NK-92 (cell line): ENCODE measurements around the gene AGBL4.
"Not testable (repeated sequence)": the region's sequence is repeated elsewhere in the genome, so short reads cannot be mapped to it uniquely, and the experiment has no call there.

Source experiments
- DNase-seq: peaks from one replicate; lab custom pipeline; 2025; ENCODE audit not compliant: unreplicated experiment; lab: John Stamatoyannopoulos, UW

AGBL4 gene

DNA sequence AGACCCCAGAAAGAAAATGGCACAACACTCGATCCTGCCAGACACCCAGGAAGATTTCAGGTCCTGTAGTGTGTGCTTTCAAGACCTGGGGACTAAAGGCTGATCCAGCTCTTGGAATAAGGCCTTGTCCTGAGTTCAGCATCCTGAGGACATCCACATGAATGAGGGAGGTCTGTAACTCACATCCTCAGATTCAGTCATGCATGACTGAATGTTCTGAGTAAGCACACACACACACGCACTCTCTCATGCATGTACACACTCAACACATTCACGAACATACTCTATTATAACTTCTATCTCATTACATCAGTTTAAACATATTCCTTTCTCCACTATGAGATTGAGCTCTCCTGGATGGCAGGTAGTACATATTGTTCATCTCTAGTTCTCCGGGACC lies 973.7 kb downstream of the AGBL4 start:
- no peak for DNase-seq

DNA sequence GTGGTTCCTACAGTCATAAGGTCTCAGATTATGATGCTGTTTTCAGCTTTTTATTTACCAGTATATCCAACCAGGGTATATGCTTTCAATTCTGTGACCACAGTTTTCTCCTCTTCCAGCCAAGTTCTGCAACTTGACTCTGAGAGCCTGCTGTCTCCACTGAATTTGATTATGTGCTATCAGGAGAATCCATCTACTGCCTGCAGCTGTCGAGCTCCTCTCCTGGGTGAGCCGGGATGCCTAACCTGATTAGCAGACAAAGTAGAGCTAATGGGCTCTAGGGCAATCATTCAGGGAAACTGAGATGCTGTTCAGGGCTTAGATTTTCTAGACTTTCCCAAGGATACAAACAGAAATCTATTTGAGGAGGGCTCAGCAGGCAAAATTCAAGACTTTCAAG lies 975.6 kb downstream of the AGBL4 start:
- no peak for DNase-seq

DNA sequence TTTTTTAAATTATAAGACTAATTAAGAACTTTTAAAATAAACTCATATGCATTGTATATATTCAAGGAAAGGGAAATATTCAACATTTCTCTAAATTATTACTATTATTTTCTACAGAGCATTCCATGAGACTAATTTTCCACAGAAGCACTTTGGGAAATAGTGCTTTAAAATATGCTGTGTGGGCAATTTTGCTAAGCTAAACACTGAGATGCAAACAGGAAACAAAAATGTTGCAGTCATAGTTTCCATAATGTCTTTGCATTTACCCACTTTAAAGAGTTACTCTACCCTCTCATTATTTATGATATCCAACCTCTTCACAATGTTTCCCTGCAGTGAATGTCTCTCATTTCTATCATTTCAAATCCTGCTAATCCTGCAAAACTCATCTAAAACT lies 977.4 kb downstream of the AGBL4 start:
- DNase-seq, result no peak

DNA sequence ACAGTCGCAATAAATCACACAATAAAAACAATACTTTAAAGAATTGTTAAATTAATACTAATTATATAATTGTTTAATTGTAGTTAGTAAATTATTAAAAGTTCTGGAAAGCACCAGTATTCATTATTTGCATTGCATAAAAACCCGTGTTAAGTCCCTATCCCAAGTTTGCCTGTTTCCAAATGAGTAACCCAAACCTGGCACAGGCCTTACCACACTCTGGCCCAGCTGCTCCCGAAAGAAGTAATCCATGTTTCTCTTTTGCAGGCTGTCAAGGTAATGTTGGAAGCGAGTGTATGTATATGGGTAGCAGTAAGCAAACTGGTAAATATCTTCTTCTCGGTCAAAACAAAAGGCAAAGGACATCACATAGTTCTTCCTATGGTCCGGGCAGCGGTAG lies 978.4 kb downstream of the AGBL4 start:
- DNase-seq, result no peak

DNA sequence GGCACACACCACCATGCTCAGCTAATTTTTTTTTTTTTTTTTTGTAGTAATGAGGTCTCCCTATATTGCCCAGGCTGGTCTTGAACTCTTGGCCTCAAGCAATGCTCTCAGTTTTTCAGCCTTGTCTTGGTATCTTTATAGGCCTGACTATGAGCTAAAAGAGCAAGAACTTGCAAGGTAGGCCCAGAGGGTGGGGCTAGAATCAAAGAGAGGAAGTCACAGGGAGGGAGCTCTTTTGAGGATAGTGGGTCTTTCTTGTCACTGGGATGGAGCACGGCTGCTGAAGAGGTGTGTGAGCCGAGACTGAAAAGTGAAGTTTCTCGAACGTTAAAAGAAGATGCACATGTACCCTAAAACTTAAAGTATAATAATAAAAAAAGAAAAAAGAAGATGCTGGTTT lies 987.1 kb downstream of the AGBL4 start:
- DNase-seq, result no peak

DNA sequence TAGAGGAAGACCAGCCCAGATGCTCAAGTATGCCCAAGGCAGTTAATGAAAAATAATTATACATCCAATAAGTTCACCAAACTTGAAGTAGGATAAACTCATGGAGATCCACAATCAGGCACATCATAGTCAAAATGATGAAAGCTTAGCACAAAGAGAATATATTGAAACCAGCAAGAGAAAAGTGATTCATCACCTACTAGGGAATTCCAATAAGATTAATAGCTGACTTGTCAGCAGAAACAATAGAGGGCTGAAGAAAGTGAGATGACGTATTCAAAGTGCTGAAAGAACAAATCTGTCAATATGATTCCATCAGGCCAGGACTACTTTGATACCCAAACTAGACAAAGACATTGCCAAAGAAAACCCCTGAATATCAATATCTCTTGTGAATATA lies 995.4 kb downstream of the AGBL4 start:
- no peak for DNase-seq

DNA sequence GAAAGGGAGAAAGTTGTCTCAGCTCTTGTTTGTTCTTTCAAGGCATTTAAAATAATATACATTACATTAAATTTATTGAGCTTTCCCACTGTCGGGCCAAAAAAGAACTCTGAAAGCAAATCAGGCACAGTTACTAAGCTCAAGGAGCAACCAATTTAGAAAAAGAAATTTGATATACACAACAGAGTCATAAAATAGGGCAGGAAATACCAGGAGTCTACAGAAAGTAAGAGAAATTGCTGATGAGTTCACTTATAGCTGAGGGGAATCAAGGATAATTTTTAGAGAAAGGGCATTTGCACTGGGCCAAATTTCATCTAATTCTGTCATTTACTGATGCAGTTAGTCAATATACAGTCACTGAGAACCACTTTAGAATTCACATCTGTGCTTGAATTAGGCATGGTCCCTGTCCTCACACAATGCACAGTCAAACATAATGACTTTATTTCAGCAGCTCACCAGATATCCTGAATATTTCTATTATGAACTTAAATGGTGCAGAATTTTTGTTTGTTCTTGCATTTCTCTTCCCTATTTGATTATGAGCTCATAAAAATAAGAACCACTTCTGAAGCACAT lies 997.4 kb downstream of the AGBL4 start:
- DNase-seq, result no peak

DNA sequence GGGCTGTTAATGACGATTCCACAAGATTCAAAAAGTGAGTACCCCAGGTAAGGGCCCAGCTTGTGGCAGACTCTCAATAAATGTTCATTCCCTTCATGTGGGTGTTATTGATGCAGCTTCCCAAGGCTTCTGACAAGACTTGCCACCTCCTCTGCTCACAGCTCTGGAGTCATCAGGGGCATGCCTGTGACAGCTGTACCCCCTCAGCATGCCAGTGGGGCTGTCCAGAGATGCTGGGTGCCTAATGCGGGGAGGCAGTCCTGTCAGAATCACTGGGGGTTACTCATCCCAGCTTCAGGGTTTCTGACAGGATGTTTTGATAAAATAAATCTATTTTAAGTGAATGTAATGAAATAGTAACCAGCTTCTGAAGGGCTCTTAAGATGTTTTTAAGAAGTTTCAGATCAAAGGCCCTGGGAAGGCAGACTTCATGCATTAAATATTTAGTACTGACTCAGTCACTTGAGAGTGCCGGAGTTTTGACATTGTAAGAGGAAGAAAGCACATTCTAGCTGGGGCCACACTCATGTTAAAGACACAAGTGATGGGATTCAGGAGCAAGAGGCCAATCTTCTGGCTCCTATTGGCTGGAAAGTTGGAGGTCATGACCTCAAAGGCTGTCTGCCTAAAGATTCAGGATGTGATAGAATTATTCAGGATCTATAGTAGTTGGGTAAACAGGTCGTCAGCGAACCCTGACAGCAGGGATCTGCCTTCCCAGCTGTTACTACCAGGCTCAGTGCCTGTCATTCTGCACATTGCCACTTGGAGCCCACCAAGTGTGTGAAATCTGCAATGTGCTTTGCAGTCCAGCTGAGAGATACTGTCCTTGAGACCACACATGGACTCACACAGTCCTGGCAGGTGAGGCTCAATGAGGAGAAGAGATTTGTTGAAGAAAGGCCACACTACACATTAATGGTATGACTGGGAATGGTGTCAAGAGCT lies 1007.5 kb downstream of the AGBL4 start:
- no peak for DNase-seq

DNA sequence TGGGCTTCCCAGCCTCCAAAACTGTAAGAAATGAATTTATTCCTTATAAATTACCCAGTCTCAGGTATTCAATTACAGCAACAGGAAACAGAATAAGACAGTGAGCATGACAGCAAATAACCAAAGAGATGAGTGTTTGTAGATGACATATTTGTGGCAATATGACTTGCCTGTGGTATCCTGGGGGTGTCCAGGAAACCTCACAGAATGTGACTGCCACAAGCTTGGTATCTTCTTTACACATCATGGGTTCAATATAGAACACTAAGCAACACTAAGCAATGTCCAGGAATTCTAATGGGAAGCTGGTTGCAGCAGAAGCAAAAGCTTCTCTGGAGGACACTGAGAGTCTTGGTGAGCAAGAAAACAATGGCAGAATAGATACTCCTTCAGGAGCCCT lies 1010.7 kb downstream of the AGBL4 start:
- DNase-seq, result no peak

DNA sequence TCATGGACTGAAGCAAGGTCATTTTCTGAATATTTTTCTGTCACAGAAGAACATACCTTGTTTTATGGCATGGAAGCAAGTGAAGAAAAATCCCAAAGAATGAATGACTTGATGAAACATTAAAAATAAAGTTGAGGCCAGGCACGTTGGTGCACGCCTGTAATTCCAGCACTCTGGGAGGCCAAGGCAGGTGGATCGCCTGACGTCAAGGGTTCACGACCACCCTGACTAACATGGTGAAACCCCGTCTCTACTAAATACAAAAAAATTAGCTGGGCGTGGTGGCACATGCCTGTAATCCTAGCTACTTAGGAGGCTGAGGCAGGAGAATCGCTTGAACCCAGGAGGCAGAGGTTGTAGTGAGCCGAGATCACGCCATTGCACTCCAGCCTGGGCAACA lies 1020.8 kb downstream of the AGBL4 start:
- DNase-seq, result not testable (repeated sequence)

DNA sequence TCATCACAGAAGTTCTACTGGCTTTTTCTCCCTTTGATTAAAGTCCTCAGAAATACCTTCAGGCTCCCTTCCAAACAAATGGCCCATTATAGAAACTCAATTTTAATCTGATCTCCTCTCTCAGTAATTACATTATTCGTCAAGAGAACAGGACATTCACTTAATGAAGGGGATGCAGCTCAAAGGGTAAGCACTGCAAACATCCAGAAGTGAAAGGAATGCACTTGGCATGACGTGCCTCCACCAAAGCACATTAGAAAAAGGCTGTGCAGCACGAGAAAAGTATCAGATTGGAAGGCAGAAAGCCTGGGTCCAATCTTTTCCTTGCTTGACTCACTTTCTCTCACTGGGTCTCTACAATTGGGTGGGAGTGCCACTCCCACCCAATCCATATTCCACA lies 1024.4 kb downstream of the AGBL4 start:
- DNase-seq, result no peak

DNA sequence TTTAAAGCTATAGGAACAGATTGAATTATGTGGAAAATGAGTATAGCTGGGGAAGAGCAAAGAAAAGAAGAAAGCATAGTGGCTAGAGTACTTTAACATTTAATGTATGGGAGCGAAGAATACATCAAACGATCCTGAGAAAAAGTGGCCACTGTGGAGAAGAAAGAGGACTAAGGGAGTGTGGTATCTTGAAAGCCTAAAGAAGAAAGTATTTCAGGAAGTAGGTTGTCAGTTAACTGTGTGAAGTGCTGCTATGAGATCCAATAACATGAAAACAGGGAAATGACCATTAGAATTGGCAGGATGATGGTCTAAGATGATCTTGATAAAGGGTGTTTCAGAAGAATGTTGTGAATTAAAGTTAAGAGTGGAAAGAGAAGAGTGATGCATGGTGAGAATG lies 1027.4 kb downstream of the AGBL4 start:
- no peak for DNase-seq

DNA sequence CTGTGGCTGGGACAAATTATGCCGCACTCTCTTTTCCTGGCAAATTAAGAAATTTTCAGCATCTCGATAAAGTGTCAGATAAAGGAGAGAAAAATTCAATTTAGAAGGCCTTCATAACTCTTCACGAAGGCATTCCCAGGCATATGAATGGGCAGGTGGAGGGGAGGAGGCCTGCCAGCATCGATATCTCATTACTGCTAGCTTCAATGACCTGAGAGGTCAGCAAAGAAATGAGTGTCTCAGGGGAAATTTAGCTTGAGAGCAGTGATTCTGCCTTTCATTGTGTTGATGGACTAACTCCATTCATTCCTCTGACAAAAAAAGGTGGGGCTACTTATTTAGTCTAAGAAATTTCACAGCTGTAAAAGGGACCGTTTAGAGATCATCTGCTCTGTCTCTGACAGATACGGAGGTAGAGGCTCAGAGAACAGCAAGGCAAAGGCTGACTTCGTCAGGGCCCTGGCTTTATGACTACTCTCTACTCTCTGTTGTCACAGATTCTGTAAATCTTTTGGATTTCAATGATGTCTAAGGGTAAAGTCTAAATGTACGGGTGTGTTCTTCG lies 1035.0 kb downstream of the AGBL4 start:
- DNase-seq, result no peak

DNA sequence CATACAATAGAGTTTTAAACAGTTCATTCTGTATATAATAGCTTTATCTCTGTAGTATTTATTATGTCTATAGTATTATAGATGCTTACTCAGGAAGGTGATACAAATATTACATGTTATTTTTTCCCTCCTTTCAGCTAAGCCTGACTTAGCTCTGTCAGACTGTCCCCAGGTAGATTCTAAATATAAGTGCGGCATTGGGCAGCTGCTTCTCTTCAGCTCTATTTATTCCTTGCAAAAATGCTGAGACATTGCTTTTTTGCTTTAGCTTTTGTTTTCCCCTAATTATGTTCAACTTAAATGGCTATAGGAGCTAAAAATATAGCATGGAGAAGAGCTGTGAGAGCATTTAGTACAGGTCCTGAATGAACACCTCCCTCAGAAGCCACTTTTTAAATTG lies 1043.8 kb downstream of the AGBL4 start:
- no peak for DNase-seq

DNA sequence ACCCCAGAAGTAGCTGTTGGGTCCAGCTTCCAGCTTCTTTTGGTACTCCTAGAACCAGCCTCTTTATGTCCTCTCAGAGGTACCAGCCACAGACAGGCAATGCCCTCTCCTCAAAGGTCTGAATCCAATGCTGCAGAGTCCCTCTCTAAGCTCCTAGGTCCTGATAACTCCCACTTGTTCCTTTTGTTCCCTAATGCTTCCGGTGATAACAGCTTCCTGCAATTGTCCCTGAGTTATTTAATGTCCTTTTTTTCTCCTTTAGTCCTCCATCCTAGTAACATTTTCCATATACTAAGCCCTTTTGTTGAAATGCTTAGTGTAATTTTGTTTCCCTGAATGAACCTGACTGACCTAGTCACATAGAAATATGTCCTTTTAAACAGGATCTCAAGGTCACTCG lies 1045.3 kb downstream of the AGBL4 start:
- DNase-seq, result no peak

DNA sequence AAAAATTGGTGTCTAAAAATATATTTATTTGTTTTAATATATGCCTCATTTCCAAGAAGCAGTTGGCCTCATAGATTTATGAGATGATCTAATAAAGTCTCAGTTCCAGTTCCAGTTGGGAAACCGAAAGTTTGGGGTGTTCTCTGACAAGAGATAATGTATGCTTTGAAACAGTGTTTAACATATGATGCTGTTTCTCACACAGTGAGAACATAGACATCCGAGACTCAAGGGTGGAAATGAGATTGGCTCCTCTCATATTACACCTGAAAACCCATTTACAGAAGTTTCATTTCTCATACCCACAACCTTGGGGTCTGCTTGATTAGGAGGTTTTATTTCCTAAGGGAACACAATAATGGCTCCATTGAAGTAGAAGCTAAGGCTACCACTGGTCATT lies 1046.5 kb downstream of the AGBL4 start:
- DNase-seq, result no peak

DNA sequence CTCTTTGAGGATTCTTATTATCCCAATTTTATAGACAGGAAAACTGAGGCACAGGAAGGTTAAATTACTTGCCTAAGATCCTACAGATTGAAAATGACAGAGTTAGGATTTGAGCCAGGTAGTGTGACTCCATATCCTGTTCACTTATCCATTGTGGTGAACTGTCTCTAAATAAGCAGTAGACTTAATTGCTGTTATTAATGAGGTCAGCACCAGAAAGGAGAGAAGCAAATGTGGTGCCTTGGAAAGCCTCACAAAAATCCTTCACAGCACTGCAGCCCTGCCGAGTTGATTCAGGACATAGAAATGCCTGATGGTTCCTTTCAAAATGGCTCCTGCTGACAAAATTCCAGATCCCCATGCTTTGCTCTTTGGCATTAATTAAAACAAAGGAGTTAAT lies 1053.8 kb downstream of the AGBL4 start:
- no peak for DNase-seq

DNA sequence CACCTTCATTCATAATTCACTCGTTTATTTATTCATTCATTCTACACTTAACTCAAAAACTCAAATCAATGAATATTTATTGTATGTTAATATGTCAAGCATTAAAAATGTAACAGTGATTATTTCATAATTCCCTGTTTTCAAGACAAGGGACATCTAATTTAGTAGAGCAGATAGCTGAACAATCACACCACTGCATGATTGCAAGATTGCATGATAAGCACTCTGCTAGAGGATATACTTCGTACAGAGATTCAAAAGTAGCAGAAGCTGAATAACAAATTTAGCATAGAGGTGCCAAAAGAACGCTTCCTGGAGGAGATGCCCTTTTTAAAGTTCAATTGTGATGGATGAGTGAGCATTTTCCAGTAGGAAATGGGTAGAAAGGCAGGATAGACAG lies 1056.4 kb downstream of the AGBL4 start:
- no peak for DNase-seq

DNA sequence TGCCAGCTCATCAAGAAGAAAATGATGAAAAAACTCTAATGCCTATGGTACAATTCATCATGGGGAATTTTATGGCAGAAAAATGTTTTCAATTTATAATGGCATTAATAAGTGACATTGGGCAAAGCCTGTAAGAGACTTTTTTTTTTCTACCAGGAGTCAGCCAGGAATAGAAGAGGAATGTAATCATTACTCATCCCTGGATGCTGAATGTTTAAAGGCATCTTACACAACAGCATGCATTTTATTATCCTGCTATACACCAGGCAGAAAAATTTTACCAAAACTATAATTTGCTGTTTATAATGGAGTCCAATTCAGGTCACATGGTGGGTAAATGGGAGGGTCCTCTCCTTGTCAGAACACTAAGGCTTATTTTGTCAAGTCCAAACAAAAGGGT lies 1057.2 kb downstream of the AGBL4 start:
- DNase-seq, result no peak

DNA sequence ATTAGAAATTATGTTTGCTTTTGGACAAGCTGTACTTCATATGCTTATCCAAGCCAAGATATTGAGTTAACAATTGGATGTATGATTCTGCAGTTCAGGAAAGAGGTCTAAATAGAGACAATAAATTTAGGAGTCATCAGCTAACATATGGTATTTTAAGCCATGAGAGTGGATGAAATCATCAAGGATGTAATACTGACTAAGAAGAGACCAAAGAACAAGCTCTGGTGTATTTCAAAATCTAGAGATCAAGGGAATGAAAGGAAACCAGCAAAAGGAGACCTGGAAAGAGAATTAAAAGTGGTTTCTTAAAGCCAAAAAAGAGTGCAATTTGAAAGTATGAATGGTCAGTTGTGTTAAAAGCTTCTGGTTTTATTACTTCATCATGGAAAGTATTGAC lies 1063.4 kb downstream of the AGBL4 start:
- DNase-seq, result no peak

DNA sequence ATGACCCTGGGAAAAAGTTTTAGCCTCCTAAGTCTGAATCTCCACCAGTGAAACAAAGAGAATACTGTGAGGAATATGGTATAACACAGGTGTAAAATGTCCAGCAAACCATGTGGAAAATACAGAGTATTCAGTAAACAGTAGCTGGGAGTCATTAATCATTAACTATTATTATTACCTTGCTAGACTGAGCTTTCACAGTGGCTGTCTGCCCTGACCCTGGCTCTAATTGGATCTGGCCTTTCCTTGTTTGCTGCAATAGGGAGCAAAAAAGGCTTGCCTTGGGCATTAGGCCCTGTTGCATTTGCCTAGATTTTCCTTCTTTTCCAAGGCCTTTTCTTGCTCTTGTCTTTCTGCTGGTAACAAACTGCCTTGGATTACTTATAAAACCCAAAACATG lies 1068.0 kb downstream of the AGBL4 start:
- DNase-seq, result no peak

DNA sequence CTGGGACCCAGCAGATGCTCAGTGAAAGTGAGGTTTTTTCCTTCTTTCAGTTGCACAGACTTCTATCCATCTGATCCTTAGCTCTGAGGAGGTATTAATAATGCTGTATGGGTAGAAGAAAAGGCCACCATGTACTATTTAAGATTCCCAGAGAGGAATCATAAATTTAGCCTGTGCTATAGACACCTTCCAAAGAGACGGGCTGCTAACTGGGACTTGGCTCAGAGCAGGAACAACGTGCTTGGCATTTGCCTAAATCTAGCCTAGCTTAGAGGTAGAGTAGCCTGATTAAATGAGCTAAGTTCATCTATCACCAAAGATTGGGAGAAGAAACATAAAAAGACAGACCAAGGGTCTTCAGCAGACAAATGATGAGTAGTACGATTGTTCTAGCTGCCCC lies 1070.1 kb downstream of the AGBL4 start:
- no peak for DNase-seq
